IPS-NIHi7 (cell line): Measurements from ENCODE around the gene MORN1.

Experiments
- DNase-seq: peaks from one replicate; pipeline ENCODE4 v3.0.0; 2012; ENCODE audit warnings: mixed read lengths; ENCODE audit errors: extremely low spot score

The MORN1 gene

DNA sequence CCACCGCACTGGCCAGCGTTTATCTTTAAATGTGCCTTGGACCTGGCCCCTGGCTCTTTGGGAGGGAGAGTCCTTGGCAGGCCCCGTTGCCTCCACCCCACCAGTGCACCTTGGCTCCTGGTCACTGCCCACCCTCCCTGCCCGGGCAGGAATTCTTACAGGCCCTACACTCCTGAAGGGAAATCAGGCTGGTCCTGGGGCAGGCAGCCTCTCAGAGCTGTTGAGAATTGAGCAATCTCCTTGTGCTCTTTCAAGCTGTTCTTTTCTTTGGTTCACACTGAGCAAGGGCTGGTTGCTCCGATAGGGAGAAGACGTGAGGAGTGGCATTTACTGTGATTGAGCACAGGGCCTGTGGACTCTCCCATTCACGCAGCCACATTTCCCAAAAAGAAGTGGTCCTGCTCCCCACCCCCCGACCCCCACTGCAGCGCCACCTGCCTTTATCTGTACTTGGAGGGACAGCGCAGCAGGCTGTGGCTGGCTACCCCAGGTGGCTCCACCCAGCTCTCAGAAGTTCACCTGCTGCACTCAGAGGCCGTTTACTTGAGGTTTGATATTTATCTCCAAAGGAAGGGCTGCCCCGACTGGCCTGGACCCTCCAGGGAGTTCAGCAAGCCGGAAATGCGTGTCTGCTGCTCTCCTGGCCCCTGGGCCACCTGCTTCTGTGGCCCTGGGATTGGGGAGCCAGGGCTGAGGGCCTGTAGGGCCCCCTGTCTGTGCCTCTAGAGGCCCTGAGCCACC lies 115.4 kb downstream of the MORN1 start:
- no peak for DNase-seq

DNA sequence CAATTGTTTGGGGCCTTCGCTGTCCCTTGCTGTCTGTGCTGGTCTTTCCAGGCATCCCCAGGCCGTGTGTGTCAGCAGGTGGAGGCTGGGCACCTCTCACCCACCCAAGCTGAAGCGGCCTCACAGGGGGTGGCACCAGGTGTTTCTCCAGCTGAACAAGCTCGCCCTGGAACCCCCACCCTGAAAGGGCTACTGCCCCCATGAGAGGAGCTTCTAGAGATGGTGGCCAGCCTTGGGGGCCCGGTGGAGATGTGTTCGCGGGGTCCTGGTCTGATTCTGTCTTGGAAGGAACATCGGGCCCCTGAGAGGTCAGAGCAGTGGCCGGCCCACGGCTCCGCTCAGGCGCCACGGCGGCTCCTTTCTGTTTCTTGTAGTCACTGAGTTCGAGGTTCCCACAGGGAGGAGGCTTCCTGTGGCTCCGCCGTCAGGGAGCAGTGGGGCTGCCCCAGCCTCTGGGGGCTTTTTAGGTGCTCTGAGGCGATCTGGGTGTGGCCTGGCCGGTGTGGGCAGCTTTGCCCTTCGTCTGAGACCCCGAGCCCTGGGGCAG lies 116.4 kb downstream of the MORN1 start:
- DNase-seq: no peak

GRCh38 chr1:2274231-2274928 lies 117.0 kb downstream of the MORN1 start:
- no peak for DNase-seq

DNA sequence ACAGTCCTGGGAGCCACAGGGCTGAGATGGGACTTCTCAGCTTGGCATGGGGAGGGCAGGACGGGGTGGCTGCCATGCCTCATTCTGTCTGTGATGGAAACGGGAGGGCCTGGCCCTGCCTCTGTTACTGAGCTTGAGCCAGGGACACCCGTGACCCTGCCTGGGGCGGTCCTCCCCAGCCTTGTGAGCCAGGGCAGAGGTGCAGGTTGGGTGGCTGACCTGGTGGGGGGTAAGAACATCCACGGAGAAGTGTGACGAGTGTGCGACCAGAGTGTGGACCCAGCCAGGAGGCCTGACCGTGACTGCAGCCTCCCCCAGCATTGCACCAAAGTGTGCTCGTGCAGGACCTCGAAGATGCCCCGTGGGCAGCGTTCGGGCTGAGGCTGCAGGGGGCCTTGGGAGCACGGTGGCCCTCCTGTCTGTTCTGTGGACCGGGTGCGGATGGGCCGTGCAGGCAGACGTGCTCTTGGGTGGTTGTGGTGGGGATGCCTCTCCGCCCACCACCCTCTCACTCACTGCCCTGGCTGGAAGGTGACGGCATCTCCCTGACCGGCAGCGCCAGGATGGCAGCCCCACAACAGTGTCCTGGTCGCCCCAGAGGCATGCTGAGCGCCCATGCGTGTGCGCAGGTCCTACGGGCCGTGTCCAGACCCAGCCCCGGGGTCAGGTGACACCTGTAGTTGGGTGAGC lies 117.8 kb downstream of the MORN1 start:
- DNase-seq: no peak

GRCh38 chr1:2272686-2273400 lies 118.5 kb downstream of the MORN1 start:
- no peak for DNase-seq

DNA sequence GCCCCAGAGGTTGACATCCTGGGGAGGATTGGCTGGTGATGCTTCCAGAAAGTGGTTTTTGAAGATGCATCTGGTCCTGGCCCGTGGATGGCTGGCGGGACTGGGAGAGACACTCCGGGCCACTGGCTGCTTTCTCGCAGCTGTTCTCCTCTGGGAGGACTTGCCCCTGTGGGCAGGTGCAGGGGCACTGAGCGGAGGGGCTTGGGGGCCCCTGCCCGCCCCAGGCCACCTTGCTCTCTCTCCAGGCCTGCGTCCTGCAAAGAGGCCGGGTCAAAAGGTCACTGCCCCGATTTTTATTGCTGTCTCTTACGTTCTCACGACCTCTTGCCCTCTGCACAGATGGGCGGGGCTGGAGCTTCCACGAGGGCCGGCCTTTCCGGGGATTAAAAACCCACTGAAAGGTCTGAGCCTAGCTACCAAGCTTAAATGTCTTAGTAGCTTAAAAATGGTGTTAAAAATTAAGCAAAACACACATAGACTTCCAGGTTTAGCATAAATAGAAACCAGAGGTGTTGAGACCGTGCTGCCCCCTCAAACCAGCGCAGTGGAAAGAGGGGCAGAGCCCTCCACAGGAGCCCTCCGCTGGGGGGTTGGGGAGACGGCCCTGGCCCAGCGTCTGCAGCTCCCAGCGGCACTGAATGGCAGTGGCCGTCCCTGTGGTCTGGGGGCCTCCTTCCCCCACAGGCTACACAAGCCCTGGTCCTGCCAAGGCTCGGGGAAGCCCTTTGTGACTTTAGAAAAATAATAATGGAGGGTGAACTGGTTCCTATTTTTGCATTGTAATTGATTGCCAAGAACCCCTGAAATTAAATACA lies 119.3 kb downstream of the MORN1 start:
- no peak for DNase-seq
